AG04450 (cell line): ENCODE measurements around the gene CALCB. TPM values are rescaled to one million over a fixed set of nuclear protein-coding genes. Genes with fewer than 3 reads are reported as not detected.

ENCODE experiments used
- CTCF ChIA-PET: fragments of 300-600, 350-600 bp; formaldehyde crosslinking; extraction: SDS; loops from one replicate; lab custom pipeline; 2022; ENCODE audit warnings: antibody characterized with exemption, inconsistent platforms; lab: Charles Lee
- POLR2A ChIA-PET: fragments of 350-600 bp; formaldehyde crosslinking; extraction: SDS; loops from one replicate; lab custom pipeline; 2021; ENCODE audit warnings: antibody characterized with exemption, inconsistent platforms; lab: Yijun Ruan, JAX
- DNase-seq: peaks from one replicate; pipeline ENCODE4 v3.0.0-alpha.2; 2011; ENCODE audit warnings: low read depth, low spot score
- H3K27ac ChIP-seq: one replicate; pipeline ENCODE4 v1.5.1; 2012; ENCODE audit warnings: low read depth, low read length, control low read depth
- H3K27me3 ChIP-seq: one replicate; pipeline ENCODE4 v1.6.0; 2012; ENCODE audit warnings: low read length; ENCODE audit not compliant: control insufficient read depth, insufficient read depth
- H3K4me3 ChIP-seq: 2 replicates; pipeline ENCODE4 v1.5.1; 2011; ENCODE audit warnings: mild to moderate bottlenecking, low read depth, low read length, control low read depth
- H3K9me3 ChIP-seq: 2 replicates; pipeline ENCODE4 v1.5.1; 2012; ENCODE audit warnings: low read length; ENCODE audit not compliant: control insufficient read depth, insufficient read depth
- polyA plus RNA-seq: library from polyadenylated mRNA; depleted of rRNA; stranded (reverse); fragments of >200 nt; gene quantifications from 2 replicates; pipeline ENCODE4 v1.2.3, GENCODE V29; 2011
- TF ChIP-seq, protein P1 (sequence below): IDR thresholded peaks from 2 replicates; pipeline ENCODE4 v1.5.1; 2011; ENCODE audit warnings: low read depth, low read length, control low read depth, inconsistent platforms

Gene CALCB
- polyA plus RNA-seq, 1 experiment = not detected

DNA sequence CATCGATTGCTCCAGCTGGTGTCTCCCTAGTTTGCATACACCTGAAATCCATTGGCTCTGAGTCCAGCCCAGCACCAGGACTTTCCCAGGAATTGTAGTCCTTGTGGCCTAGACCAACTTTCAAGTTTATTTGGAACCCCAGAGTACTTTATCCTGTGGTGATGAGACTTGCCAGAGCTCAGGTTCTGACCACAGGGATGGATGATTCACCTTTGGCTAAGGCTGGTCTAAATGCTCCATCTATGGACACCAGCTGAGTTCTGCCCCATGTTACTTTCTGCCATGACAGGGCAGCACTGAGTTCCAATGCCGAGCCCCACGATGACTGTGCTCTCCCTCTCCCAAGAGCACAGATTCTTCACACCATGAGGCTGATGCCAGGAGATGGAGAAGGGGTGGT, 24.0 kb downstream of the CALCB start:
- Histone ChIP-seq H3K27ac (no peak overlapping the region), H3K9me3 (no peaks in the 10 kb centered on the region), H3K27me3 (peaks cover 2% of the 10 kb centered on the region), H3K4me3 (no peak overlapping the region)
- DNase-seq = no peak
- ChIA-PET CTCF (interaction anchor here (1.2 to 1.7 kb wide), 2 partner anchors 22 to 190 kb away, joined by 4 to 5 read pairs; no protein-coding TSS in a partner anchor), POLR2A (no interaction called here)
- TF ChIP-seq, protein P1, sequence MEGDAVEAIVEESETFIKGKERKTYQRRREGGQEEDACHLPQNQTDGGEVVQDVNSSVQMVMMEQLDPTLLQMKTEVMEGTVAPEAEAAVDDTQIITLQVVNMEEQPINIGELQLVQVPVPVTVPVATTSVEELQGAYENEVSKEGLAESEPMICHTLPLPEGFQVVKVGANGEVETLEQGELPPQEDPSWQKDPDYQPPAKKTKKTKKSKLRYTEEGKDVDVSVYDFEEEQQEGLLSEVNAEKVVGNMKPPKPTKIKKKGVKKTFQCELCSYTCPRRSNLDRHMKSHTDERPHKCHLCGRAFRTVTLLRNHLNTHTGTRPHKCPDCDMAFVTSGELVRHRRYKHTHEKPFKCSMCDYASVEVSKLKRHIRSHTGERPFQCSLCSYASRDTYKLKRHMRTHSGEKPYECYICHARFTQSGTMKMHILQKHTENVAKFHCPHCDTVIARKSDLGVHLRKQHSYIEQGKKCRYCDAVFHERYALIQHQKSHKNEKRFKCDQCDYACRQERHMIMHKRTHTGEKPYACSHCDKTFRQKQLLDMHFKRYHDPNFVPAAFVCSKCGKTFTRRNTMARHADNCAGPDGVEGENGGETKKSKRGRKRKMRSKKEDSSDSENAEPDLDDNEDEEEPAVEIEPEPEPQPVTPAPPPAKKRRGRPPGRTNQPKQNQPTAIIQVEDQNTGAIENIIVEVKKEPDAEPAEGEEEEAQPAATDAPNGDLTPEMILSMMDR = no peak

DNA sequence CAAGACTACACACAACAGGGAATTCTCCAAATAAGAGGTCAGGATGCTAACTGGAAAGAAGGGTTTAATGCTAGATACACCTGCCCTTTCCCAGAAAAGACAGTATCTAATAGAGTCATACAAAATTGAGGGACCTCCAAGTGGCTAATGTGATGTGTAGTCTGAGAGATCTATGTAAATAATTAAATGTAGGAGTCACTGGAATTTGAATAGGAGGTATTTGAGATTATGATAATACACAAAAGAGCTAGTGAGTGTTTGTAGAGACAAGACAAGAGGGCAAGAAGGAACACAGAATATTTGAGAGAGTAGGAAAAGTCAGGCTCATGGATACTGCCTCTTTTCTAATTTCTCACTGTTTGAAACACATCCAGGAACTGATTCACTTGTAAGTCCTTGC, 25.9 kb downstream of the CALCB start:
- CTCF ChIA-PET = interaction anchor here (1.0 to 5.2 kb wide), 15 partner anchors 9 to 191 kb away, joined by 3 to 142 read pairs (median 6); partner anchors contain the start of gene INSC
- POLR2A ChIA-PET = no interaction called here
- no peak for DNase-seq
- no peaks in the 10 kb centered on the region for H3K9me3 ChIP-seq
- H3K27me3 ChIP-seq = peaks cover 2% of the 10 kb centered on the region
- no peak overlapping the region for H3K27ac ChIP-seq
- no peak overlapping the region for H3K4me3 ChIP-seq
- TF ChIP-seq, protein P1 = no peak

DNA sequence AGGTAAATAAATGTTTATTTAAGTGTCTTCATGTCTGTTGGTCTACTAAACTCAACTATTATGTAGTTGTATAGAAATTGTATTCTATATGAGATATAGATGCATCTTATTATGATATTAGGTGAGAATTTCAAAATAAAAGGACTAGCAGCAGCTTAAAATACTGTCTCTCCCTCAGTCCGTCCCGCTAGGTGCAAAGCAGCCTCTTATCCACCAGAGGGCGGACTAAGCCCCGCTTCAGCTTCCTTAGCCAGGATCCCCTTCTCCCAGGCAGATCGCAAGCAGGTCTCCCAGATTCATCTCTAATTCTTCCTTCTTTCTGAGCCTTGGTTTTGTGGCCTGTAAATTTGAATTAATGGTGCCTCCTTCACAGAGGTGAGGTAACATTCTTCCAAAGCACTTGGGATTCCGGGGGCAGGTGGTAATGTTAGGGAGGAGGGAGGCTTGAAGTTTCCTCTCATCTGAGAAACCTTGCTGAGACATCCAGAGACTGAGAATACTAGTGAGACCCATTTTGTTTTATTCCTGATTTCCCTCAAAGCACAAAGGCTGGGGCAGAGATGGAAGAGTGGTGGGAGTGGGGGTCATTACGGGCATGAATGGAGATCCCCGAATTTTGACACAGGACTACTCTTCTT, 27.8 kb downstream of the CALCB start:
- POLR2A ChIA-PET = no interaction called here
- CTCF ChIA-PET = interaction anchor here (0.6 to 5.2 kb wide), 31 partner anchors 9 to 983 kb away, joined by 3 to 142 read pairs (median 6); partner anchors contain the start of gene INSC
- Histone ChIP-seq H3K9me3 (no peaks in the 10 kb centered on the region), H3K27ac (no peak overlapping the region), H3K4me3 (no peak overlapping the region), H3K27me3 (peaks cover 2% of the 10 kb centered on the region)
- TF ChIP-seq, protein P1 = peak; percentile 98
- DNase-seq = peak; percentile 51

DNA sequence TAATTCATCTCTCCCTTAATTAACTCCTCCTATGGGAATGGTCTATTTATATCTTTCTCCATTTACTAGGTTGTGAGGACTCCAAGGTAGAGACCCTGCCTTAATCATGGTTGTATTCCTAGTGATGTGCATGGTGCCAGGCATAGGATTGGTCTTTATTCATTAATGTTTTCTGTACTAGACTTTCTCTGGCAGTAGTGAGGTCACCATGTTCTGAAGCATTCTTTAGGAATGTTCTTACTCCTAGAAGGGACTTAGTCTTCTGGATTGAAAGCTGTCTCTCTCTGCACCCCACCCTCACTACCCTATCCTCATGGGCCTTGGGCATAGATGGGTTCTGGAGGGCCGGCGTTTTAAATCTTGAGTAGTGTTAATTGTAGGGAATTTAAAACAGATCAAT, 30.8 kb downstream of the CALCB start:
- Histone ChIP-seq H3K4me3 (no peak overlapping the region), H3K27ac (no peak overlapping the region), H3K27me3 (peaks cover 2% of the 10 kb centered on the region), H3K9me3 (no peaks in the 10 kb centered on the region)
- ChIA-PET CTCF (interaction anchor here (0.8 to 3.2 kb wide), 6 partner anchors 29 to 196 kb away, joined by 3 to 12 read pairs (median 3); no protein-coding TSS in a partner anchor), POLR2A (no interaction called here)
- TF ChIP-seq, protein P1 = no peak
- DNase-seq = no peak
